ENCODE results near the gene FMO2.

FMO2 gene

GRCh38 chr1:171206204-171206977, 21.3 kb downstream of the FMO2 start:
- H3K18ac ChIP-seq (ENCODE audit: low read depth in 1 of 2, low read length in 2 of 2) = no peak overlapping the region
- H3K4me2 ChIP-seq (ENCODE audit: low read length, poor library complexity, severe bottlenecking) = no peak overlapping the region
- no peak overlapping the region for H3K4ac ChIP-seq (ENCODE audit: low read depth in 1 of 2, low read length in 2 of 2)
- peaks cover 0 to 10% of the 10 kb centered on the region in 2 experiments for H3K27me3 ChIP-seq (ENCODE audit: control insufficient read depth in 1 of 2, insufficient read depth in 1 of 2, low read length in 2 of 2)
- no peaks in the 10 kb centered on the region for H3K9me3 ChIP-seq (ENCODE audit: control insufficient read depth, low read length)
- DNase-seq = no peak
- no peak overlapping the region for H3K14ac ChIP-seq (ENCODE audit: low read length in 2 of 2)
- H3K23ac ChIP-seq (ENCODE audit: low read length in 2 of 2) = no peak overlapping the region
- no peak overlapping the region for H3K27ac ChIP-seq (ENCODE audit: low read length, poor library complexity, severe bottlenecking)
- H4K8ac ChIP-seq (ENCODE audit: low read length) = no peak overlapping the region
- no peak overlapping the region for H2AFZ ChIP-seq (ENCODE audit: low read depth, low read length)
- H4K91ac ChIP-seq (ENCODE audit: low read length) = no peak overlapping the region
- H3K36me3 ChIP-seq (ENCODE audit: control insufficient read depth in 1 of 2, insufficient read depth in 2 of 2, low read depth in 1 of 2, low read length in 2 of 2) = no peaks in the 10 kb centered on the region
- H2AK5ac ChIP-seq (ENCODE audit: low read length, severe bottlenecking) = no peak overlapping the region
- no peak overlapping the region for H2BK15ac ChIP-seq (ENCODE audit: low read depth, poor library complexity, severe bottlenecking)
- no peaks in the 10 kb centered on the region for H3K79me1 ChIP-seq (replicated peaks; ENCODE audit: low read length, poor library complexity, severe bottlenecking)
- 58% methylated on average over 3 of the region's 3 CpGs for WGBS
- no peak overlapping the region for H2BK12ac ChIP-seq (ENCODE audit: low read length in 2 of 2)
- H3K9ac ChIP-seq (ENCODE audit: low read length) = no peak overlapping the region
- H2BK120ac ChIP-seq (ENCODE audit: low read depth, low read length) = no peak overlapping the region
- H2BK5ac ChIP-seq (ENCODE audit: low read depth, low read length, poor library complexity, severe bottlenecking) = no peak overlapping the region
- H3K4me1 ChIP-seq (ENCODE audit: control insufficient read depth, insufficient read depth, low read depth, low read length) = no peaks in the 10 kb centered on the region
- no peak overlapping the region for H3K4me3 ChIP-seq (ENCODE audit: insufficient read depth in 1 of 2, low read depth in 1 of 2, low read length in 2 of 2)

GRCh38 chr1:171206978-171207355, 21.9 kb downstream of the FMO2 start:
- H3K9me3 ChIP-seq (ENCODE audit: control insufficient read depth, low read length) = no peaks in the 10 kb centered on the region
- no peak overlapping the region for H4K8ac ChIP-seq (ENCODE audit: low read length)
- no peak overlapping the region for H2BK15ac ChIP-seq (ENCODE audit: low read depth, poor library complexity, severe bottlenecking)
- H3K23ac ChIP-seq (ENCODE audit: low read length in 2 of 2) = no peak overlapping the region
- no peak overlapping the region for H3K4me3 ChIP-seq (ENCODE audit: insufficient read depth in 1 of 2, low read depth in 1 of 2, low read length in 2 of 2)
- H2AK5ac ChIP-seq (ENCODE audit: low read length, severe bottlenecking) = no peak overlapping the region
- no peak overlapping the region for H3K14ac ChIP-seq (ENCODE audit: low read length in 2 of 2)
- H3K4me2 ChIP-seq (ENCODE audit: low read length, poor library complexity, severe bottlenecking) = no peak overlapping the region
- no peak overlapping the region for H4K91ac ChIP-seq (ENCODE audit: low read length)
- H2BK120ac ChIP-seq (ENCODE audit: low read depth, low read length) = no peak overlapping the region
- H3K18ac ChIP-seq (ENCODE audit: low read depth in 1 of 2, low read length in 2 of 2) = no peak overlapping the region
- H2BK12ac ChIP-seq (ENCODE audit: low read length in 2 of 2) = no peak overlapping the region
- no peak overlapping the region for H2AFZ ChIP-seq (ENCODE audit: low read depth, low read length)
- no peak overlapping the region for H3K9ac ChIP-seq (ENCODE audit: low read length)
- H3K4me1 ChIP-seq (ENCODE audit: control insufficient read depth, insufficient read depth, low read depth, low read length) = no peaks in the 10 kb centered on the region
- no peaks in the 10 kb centered on the region for H3K36me3 ChIP-seq (ENCODE audit: control insufficient read depth in 1 of 2, insufficient read depth in 2 of 2, low read depth in 1 of 2, low read length in 2 of 2)
- no peak overlapping the region for H3K27ac ChIP-seq (ENCODE audit: low read length, poor library complexity, severe bottlenecking)
- H3K79me1 ChIP-seq (replicated peaks; ENCODE audit: low read length, poor library complexity, severe bottlenecking) = no peaks in the 10 kb centered on the region
- H2BK5ac ChIP-seq (ENCODE audit: low read depth, low read length, poor library complexity, severe bottlenecking) = no peak overlapping the region
- H3K27me3 ChIP-seq (ENCODE audit: control insufficient read depth in 1 of 2, insufficient read depth in 1 of 2, low read length in 2 of 2) = peaks cover 0 to 10% of the 10 kb centered on the region in 2 experiments
- DNase-seq = no peak
- WGBS = 86% methylated on average over 1 of the region's 1 CpG
- no peak overlapping the region for H3K4ac ChIP-seq (ENCODE audit: low read depth in 1 of 2, low read length in 2 of 2)

- H3K27me3 ChIP-seq (ENCODE audit: control insufficient read depth in 1 of 2, insufficient read depth in 1 of 2, low read length in 2 of 2) = peaks cover 0 to 10% of the 10 kb centered on the region in 2 experiments
- no peak overlapping the region for H4K91ac ChIP-seq (ENCODE audit: low read length)
- no peak overlapping the region for H2AFZ ChIP-seq (ENCODE audit: low read depth, low read length)
- H3K23ac ChIP-seq (ENCODE audit: low read length in 2 of 2) = no peak overlapping the region
- no peak overlapping the region for H3K14ac ChIP-seq (ENCODE audit: low read length in 2 of 2)
- no peak overlapping the region for H3K9ac ChIP-seq (ENCODE audit: low read length)
- no peak overlapping the region for H4K8ac ChIP-seq (ENCODE audit: low read length)
- no peaks in the 10 kb centered on the region for H3K4me1 ChIP-seq (ENCODE audit: control insufficient read depth, insufficient read depth, low read depth, low read length)
- H3K4me2 ChIP-seq (ENCODE audit: low read length, poor library complexity, severe bottlenecking) = no peak overlapping the region
- no peak overlapping the region for H3K4ac ChIP-seq (ENCODE audit: low read depth in 1 of 2, low read length in 2 of 2)
- no peak overlapping the region for H2AK5ac ChIP-seq (ENCODE audit: low read length, severe bottlenecking)
- WGBS = 88% methylated on average over 1 of the region's 2 CpGs
- H2BK15ac ChIP-seq (ENCODE audit: low read depth, poor library complexity, severe bottlenecking) = no peak overlapping the region
- H2BK5ac ChIP-seq (ENCODE audit: low read depth, low read length, poor library complexity, severe bottlenecking) = no peak overlapping the region
- DNase-seq = no peak
- H3K18ac ChIP-seq (ENCODE audit: low read depth in 1 of 2, low read length in 2 of 2) = no peak overlapping the region
- H3K36me3 ChIP-seq (ENCODE audit: control insufficient read depth in 1 of 2, insufficient read depth in 2 of 2, low read depth in 1 of 2, low read length in 2 of 2) = no peaks in the 10 kb centered on the region
- no peak overlapping the region for H2BK12ac ChIP-seq (ENCODE audit: low read length in 2 of 2)
- no peaks in the 10 kb centered on the region for H3K79me1 ChIP-seq (replicated peaks; ENCODE audit: low read length, poor library complexity, severe bottlenecking)
- no peaks in the 10 kb centered on the region for H3K9me3 ChIP-seq (ENCODE audit: control insufficient read depth, low read length)
- no peak overlapping the region for H3K4me3 ChIP-seq (ENCODE audit: insufficient read depth in 1 of 2, low read depth in 1 of 2, low read length in 2 of 2)
- no peak overlapping the region for H2BK120ac ChIP-seq (ENCODE audit: low read depth, low read length)
- H3K27ac ChIP-seq (ENCODE audit: low read length, poor library complexity, severe bottlenecking) = no peak overlapping the region
These were observed 22.3 kb downstream of the FMO2 start for GRCh38 chr1:171207377-171207776.

- Histone ChIP-seq H4K91ac (ENCODE audit: low read length) (no peak overlapping the region), H2AFZ (ENCODE audit: low read depth, low read length) (no peak overlapping the region), H3K27ac (ENCODE audit: low read length, poor library complexity, severe bottlenecking) (no peak overlapping the region), H3K4ac (ENCODE audit: low read depth in 1 of 2, low read length in 2 of 2) (no peak overlapping the region), H3K23ac (ENCODE audit: low read length in 2 of 2) (no peak overlapping the region), H3K27me3 (ENCODE audit: control insufficient read depth in 1 of 2, insufficient read depth in 1 of 2, low read length in 2 of 2) (peaks cover 0 to 6% of the 10 kb centered on the region in 2 experiments), H3K18ac (ENCODE audit: low read depth in 1 of 2, low read length in 2 of 2) (no peak overlapping the region), H3K4me1 (ENCODE audit: control insufficient read depth, insufficient read depth, low read depth, low read length) (no peaks in the 10 kb centered on the region), H3K4me2 (ENCODE audit: low read length, poor library complexity, severe bottlenecking) (no peak overlapping the region), H3K14ac (ENCODE audit: low read length in 2 of 2) (no peak overlapping the region), H3K79me1 (replicated peaks; ENCODE audit: low read length, poor library complexity, severe bottlenecking) (no peaks in the 10 kb centered on the region), H2BK12ac (ENCODE audit: low read length in 2 of 2) (no peak overlapping the region), H2BK5ac (ENCODE audit: low read depth, low read length, poor library complexity, severe bottlenecking) (no peak overlapping the region), H3K36me3 (ENCODE audit: control insufficient read depth in 1 of 2, insufficient read depth in 2 of 2, low read depth in 1 of 2, low read length in 2 of 2) (no peaks in the 10 kb centered on the region), H3K4me3 (ENCODE audit: insufficient read depth in 1 of 2, low read depth in 1 of 2, low read length in 2 of 2) (no peak overlapping the region), H4K8ac (ENCODE audit: low read length) (no peak overlapping the region), H2BK120ac (ENCODE audit: low read depth, low read length) (no peak overlapping the region), H3K9ac (ENCODE audit: low read length) (no peak overlapping the region), H2AK5ac (ENCODE audit: low read length, severe bottlenecking) (no peak overlapping the region), H3K9me3 (ENCODE audit: control insufficient read depth, low read length) (no peaks in the 10 kb centered on the region), H2BK15ac (ENCODE audit: low read depth, poor library complexity, severe bottlenecking) (no peak overlapping the region)
- DNase-seq = no peak
- WGBS = no CpG with 5 or more reads among the region's 1 CpG
These were observed 25.3 kb downstream of the FMO2 start for GRCh38 chr1:171210355-171210754.

Measured in mesenchymal stem cell (in vitro differentiated cells and primary cell).